Measurements from ENCODE around the gene RPH3AL. TPM values are rescaled to one million over a fixed set of nuclear protein-coding genes. Genes with fewer than 3 reads are reported as not detected.
"Not testable (repeated sequence)": the region's sequence is repeated elsewhere in the genome, so short reads cannot be mapped to it uniquely, and the experiment has no call there.

The RPH3AL gene
- polyA plus RNA-seq, 3 donors, result 0.71 to 1.9 (median 1.5) TPM

GRCh38 chr17:204427-205147 lies 148.0 kb downstream of the RPH3AL start:
- Histone ChIP-seq H2AFZ (ENCODE audit: insufficient read depth, low read depth, low read length, poor library complexity, severe bottlenecking) (no peak overlapping the region), H3K9me3 (replicated peaks in 1 of 2; ENCODE audit: control insufficient read depth in 1 of 2, insufficient read depth in 1 of 2, low read length in 2 of 2) (peaks cover 0 to 10% of the 10 kb centered on the region in 2 donors), H3K79me2 (ENCODE audit: insufficient read depth, low read length) (no peaks in the 10 kb centered on the region), H3K36me3 (replicated peaks in 1 of 2; ENCODE audit: control insufficient read depth in 1 of 2, insufficient read depth in 2 of 2, low read length in 2 of 2) (no peaks in the 10 kb centered on the region), H3K27me3 (ENCODE audit: control insufficient read depth in 2 of 2, insufficient read depth in 2 of 2, low read length in 2 of 2) (peaks cover 0 to 15% of the 10 kb centered on the region in 2 donors), H3K27ac (ENCODE audit: low read depth in 1 of 2, low read length in 2 of 2) (no peak overlapping the region), H4K20me1 (ENCODE audit: insufficient read depth, low read length) (no peaks in the 10 kb centered on the region), H3K9ac (ENCODE audit: insufficient read depth, low read length, poor library complexity, severe bottlenecking) (no peak overlapping the region), H3K4me2 (replicated peaks; ENCODE audit: extremely low read depth, low read length, poor library complexity, severe bottlenecking) (no peak overlapping the region), H3K4me1 (ENCODE audit: control insufficient read depth in 1 of 2, insufficient read depth in 2 of 2, low read length in 2 of 2) (no peaks in the 10 kb centered on the region), H3K4me3 (replicated peaks in 1 of 3; ENCODE audit: low read depth in 2 of 3, low read length in 3 of 3) (no peak overlapping the region)
- Mint-ChIP-seq H3K36me3 (no peaks in the 10 kb centered on the region), H3K4me3 (no peak overlapping the region), H3K9me3 (peaks cover 4 to 31% (median 9%) of the 10 kb centered on the region in 7 donors), H3K4me1 (peaks cover 3% of the 10 kb centered on the region), H3K27ac (no peak overlapping the region), H3K27me3 (ENCODE audit: low read depth in 3 of 3) (peaks cover 12 to 32% (median 18%) of the 10 kb centered on the region in 3 donors)
- intact Hi-C loops (cut with micrococcal nuclease), result no loop called here
- 71% methylated on average over 10 of the region's 11 CpGs for WGBS (ENCODE audit: insufficient coverage)
- DNase-seq, result no peak
- TF ChIP-seq CTCF (IDR thresholded peaks at IDR 0.05), result no peak

- intact Hi-C loops (cut with micrococcal nuclease), result no loop called here
- Histone ChIP-seq H3K9me3 (replicated peaks in 1 of 2; ENCODE audit: control insufficient read depth in 1 of 2, insufficient read depth in 1 of 2, low read length in 2 of 2) (peaks cover 0 to 17% of the 10 kb centered on the region in 2 donors), H3K4me1 (ENCODE audit: control insufficient read depth in 1 of 2, insufficient read depth in 2 of 2, low read length in 2 of 2) (no peaks in the 10 kb centered on the region), H3K27me3 (ENCODE audit: control insufficient read depth in 2 of 2, insufficient read depth in 2 of 2, low read length in 2 of 2) (peaks cover 0 to 5% of the 10 kb centered on the region in 2 donors), H4K20me1 (ENCODE audit: insufficient read depth, low read length) (no peaks in the 10 kb centered on the region), H3K79me2 (ENCODE audit: insufficient read depth, low read length) (no peaks in the 10 kb centered on the region), H3K9ac (ENCODE audit: insufficient read depth, low read length, poor library complexity, severe bottlenecking) (no peak overlapping the region), H3K4me2 (replicated peaks; ENCODE audit: extremely low read depth, low read length, poor library complexity, severe bottlenecking) (no peak overlapping the region), H3K36me3 (replicated peaks in 1 of 2; ENCODE audit: control insufficient read depth in 1 of 2, insufficient read depth in 2 of 2, low read length in 2 of 2) (no peaks in the 10 kb centered on the region), H3K4me3 (replicated peaks in 1 of 3; ENCODE audit: low read depth in 2 of 3, low read length in 3 of 3) (no peak overlapping the region), H2AFZ (ENCODE audit: insufficient read depth, low read depth, low read length, poor library complexity, severe bottlenecking) (no peak overlapping the region), H3K27ac (ENCODE audit: low read depth in 1 of 2, low read length in 2 of 2) (no peak overlapping the region)
- peaks cover 8 to 32% (median 14%) of the 10 kb centered on the region in 3 donors for H3K27me3 Mint-ChIP-seq (ENCODE audit: low read depth in 3 of 3)
- 88% methylated on average over 21 of the region's 23 CpGs for WGBS (ENCODE audit: insufficient coverage)
- H3K4me3 Mint-ChIP-seq, result no peak overlapping the region
- H3K27ac Mint-ChIP-seq, result no peak overlapping the region
- peaks cover 4 to 22% (median 9%) of the 10 kb centered on the region in 7 donors for H3K9me3 Mint-ChIP-seq
- no peaks in the 10 kb centered on the region for H3K36me3 Mint-ChIP-seq
- DNase-seq, result no peak
- TF ChIP-seq CTCF (IDR thresholded peaks at IDR 0.05), result no peak
- H3K4me1 Mint-ChIP-seq, result peaks cover 3% of the 10 kb centered on the region
Measured at GRCh38 chr17:202501-202951, 150.1 kb downstream of the RPH3AL start.

GRCh38 chr17:201736-202135 lies 150.9 kb downstream of the RPH3AL start:
- H3K27ac Mint-ChIP-seq; H3K27me3 ChIP-seq (ENCODE audit: control insufficient read depth in 2 of 2, insufficient read depth in 2 of 2, low read length in 2 of 2); H3K79me2 ChIP-seq (ENCODE audit: insufficient read depth, low read length); H3K4me2 ChIP-seq (replicated peaks; ENCODE audit: extremely low read depth, low read length, poor library complexity, severe bottlenecking); H3K4me3 Mint-ChIP-seq; H3K27ac ChIP-seq (ENCODE audit: low read depth in 1 of 2, low read length in 2 of 2); intact Hi-C loops (cut with micrococcal nuclease); H4K20me1 ChIP-seq (ENCODE audit: insufficient read depth, low read length); H3K9ac ChIP-seq (ENCODE audit: insufficient read depth, low read length, poor library complexity, severe bottlenecking); H3K4me1 ChIP-seq (ENCODE audit: control insufficient read depth in 1 of 2, insufficient read depth in 2 of 2, low read length in 2 of 2); H3K4me3 ChIP-seq (replicated peaks in 1 of 3; ENCODE audit: low read depth in 2 of 3, low read length in 3 of 3); H3K36me3 ChIP-seq (replicated peaks in 1 of 2; ENCODE audit: control insufficient read depth in 1 of 2, insufficient read depth in 2 of 2, low read length in 2 of 2); H2AFZ ChIP-seq (ENCODE audit: insufficient read depth, low read depth, low read length, poor library complexity, severe bottlenecking); H3K4me1 Mint-ChIP-seq; DNase-seq; H3K36me3 Mint-ChIP-seq: not testable (repeated sequence)
- peaks cover 0 to 15% of the 10 kb centered on the region in 2 donors for H3K9me3 ChIP-seq (replicated peaks in 1 of 2; ENCODE audit: control insufficient read depth in 1 of 2, insufficient read depth in 1 of 2, low read length in 2 of 2)
- WGBS (ENCODE audit: insufficient coverage), result 88% methylated on average over 4 of the region's 13 CpGs
- peaks cover 4 to 17% (median 7%) of the 10 kb centered on the region in 7 donors for H3K9me3 Mint-ChIP-seq
- H3K27me3 Mint-ChIP-seq (ENCODE audit: low read depth in 3 of 3), result peaks cover 3 to 27% (median 11%) of the 10 kb centered on the region in 3 donors
